ENCODE results near the gene KIF9.
A peak's percentile ranks its signal among the peaks of the same experiment; 100 is the strongest.
"Not testable (repeated sequence)": the region's sequence is repeated elsewhere in the genome, so short reads cannot be mapped to it uniquely, and the experiment has no call there.

Gene KIF9, protein sequence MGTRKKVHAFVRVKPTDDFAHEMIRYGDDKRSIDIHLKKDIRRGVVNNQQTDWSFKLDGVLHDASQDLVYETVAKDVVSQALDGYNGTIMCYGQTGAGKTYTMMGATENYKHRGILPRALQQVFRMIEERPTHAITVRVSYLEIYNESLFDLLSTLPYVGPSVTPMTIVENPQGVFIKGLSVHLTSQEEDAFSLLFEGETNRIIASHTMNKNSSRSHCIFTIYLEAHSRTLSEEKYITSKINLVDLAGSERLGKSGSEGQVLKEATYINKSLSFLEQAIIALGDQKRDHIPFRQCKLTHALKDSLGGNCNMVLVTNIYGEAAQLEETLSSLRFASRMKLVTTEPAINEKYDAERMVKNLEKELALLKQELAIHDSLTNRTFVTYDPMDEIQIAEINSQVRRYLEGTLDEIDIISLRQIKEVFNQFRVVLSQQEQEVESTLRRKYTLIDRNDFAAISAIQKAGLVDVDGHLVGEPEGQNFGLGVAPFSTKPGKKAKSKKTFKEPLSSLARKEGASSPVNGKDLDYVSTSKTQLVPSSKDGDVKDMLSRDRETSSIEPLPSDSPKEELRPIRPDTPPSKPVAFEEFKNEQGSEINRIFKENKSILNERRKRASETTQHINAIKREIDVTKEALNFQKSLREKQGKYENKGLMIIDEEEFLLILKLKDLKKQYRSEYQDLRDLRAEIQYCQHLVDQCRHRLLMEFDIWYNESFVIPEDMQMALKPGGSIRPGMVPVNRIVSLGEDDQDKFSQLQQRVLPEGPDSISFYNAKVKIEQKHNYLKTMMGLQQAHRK

GRCh38 chr3:47282424-47283192 is at the start of gene KIF9, which contains the start of gene KLHL18:
TSS of gene KIF9 (minus strand) at chr3:47282799. CDS start at chr3:47277374, 5,425 bp downstream.
TSS of gene KLHL18 (plus strand) at chr3:47282944. CDS start at chr3:47282966, 22 bp downstream.
- peak; percentile 86 for DNase-seq

DNA sequence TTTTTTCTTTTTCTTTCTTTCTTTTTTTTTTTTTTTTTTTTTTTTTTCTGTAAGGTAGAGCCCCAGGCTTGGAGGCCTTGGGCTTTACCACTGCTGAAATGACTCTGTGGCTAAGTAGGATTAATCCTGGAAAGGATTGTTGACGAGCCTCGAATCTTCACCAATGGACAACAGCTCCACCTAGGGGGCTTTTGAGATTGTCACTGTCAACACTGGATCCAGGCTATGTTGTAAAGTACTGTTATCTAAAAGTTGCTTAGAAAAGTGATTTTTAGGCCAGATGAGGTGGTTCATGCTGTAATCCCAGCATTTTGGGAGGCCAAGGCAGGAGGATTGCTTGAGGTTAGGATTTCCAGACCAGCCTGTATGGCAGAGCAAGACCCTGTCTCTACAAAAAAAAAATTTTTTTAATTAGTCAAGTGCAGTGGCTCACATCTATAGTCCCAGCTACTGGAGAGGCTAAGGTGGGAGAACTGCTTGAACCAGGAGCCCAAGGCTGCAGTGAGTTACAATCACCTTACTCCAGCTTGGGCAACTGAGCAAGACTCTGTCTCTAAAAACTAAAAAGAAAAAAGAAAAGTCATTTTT is 41.8 kb upstream of the KIF9 start:
- peak; percentile 37 for DNase-seq

DNA sequence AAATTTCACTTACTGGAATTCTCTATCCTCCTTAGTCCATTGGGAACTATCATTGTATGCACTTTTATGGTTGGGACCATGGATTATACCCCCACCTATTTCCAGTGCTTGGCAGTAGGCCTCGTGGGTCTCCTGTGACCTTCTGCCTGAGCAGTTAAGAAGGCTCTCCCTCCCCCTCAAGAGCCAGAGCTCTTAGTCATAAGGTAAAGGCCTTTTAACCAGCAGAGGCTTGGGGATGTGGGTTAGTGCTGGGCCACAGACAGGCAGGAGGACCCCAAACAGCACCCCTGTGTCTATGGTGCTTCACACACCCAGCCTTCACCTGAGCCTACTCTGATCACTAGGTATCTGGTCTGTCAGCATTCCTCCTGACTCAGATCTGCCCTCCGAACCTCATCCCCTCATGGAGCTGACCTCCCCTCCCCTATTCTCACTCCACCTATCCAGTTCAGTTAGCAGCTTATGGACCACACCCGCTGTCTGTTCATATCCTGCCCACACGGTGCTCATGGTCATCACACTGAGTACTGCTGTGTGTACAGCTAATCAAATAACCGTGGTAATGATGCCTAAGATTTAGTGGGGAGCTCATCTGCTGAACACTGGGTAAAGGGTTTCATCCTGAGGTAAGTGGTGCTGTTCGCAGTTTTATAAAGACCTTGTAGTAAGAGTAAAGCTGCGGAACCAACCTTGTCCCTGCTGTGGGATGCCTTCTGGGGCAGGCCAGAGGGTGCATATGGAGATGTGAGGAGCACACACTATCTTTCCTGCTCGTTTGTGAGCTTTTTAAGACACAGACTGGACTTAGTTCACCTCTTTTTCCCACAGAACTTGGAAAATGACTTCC is 41.1 kb upstream of the KIF9 start:
- no peak for DNase-seq

GRCh38 chr3:47319956-47320355 is 37.4 kb upstream of the KIF9 start:
- no peak for DNase-seq

DNA sequence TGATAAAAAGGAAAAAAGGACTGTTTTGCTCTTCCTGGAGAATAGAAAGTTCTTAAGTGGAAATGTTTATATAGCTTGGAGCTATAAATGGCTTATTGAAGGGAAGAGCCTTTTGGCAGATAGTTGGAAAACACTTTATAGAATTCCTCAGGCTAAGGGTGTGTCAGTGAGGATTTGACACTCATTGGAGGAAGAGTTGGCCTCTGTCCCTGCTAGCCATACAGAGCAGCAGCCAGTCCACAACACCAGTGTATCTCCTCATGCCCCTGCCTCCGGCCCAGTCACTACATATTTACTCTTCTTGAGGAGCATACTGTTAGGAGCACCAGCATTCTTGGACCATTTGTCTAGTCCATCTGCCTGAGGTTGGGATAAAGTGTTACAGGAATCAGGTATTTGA is 36.3 kb upstream of the KIF9 start:
- no peak for DNase-seq

GRCh38 chr3:47316151-47316550 is 33.6 kb upstream of the KIF9 start:
- not testable (repeated sequence) for DNase-seq

DNA sequence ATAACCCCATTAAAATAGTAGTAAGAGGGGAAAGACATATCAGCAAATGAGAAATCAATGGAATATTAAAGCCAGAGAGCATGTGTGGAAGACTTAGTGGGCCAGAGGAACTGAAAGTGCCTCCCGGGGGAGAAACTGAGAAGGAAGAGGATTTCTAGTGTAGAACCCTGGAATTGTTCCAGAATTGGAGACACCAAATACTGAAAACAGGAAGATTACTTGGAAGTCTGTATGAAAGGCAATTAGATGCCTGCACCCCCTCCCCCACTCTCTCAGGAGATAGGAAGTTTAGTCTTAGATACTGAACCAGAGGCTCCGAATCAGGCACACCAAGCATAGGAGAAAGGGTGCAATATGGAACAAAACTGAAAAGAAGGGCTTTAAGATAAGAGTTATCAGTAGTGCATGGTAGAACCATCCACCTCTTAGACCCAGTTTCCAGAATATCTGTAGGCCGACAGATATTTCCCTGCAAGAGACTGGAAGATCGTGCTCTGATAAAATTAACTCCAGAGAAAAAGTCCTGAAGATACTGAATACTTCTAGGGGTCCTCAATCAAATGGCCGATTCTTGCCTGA is 32.6 kb upstream of the KIF9 start:
- no peak for DNase-seq

DNA sequence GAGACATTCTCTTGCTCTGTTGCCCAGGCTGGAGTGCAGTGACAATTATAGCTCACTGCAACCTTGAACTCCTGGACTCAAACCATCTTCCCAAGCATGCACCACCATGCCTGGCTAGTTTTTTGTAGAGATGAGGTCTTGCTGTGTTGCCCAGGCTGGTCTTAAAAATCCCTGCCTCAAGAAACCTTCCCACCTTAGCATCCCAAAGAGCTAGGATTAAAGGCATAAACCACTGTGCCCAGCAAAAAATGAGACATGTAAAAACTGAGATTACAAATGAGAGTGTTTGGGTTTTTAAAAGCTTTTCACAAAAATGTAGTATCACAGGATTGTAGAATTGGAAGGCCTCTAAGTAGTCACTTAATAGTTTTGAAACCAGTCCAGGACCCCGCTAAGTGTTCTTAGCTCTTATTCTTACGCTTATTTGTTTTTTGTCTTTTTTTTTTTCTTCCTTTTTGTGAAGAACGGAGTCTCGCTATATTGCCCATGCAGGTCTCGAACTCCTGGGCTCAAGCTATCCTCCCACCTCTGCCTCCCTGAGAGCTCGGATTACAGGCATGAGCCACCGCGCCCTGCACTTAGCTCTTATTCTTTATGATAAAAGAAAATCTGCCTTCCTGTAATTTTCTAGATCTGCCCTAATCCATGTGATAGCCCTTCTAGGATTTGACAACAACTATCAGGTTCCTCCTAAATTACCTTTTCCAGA is 31.6 kb upstream of the KIF9 start:
- DNase-seq: no peak

GRCh38 chr3:47313341-47314055 is 30.9 kb upstream of the KIF9 start:
- no peak for DNase-seq

DNA sequence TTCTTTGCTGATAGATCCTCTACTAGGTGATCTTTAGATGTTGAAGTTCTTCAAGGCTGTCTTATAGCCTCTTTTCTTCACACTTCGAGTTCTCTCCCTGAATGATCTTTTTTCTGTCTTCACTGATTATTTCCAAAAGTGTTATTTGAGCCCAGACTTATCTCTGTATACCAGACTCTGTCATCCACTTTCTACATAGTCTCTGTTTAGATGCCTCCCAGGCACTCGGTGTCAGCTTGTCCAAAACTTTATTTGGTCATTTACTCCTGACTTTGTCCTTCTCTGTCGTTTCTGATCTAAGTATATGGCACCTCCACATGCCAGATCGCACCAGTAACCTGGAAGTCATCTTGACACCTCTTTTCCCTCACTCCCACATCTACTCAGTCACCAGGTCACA is 27.8 kb upstream of the KIF9 start:
- no peak for DNase-seq

- DNase-seq: not testable (repeated sequence)
These were observed 26.6 kb upstream of the KIF9 start for GRCh38 chr3:47309231-47309630.

GRCh38 chr3:47306022-47306421 is 23.4 kb upstream of the KIF9 start:
- no peak for DNase-seq

GRCh38 chr3:47301456-47301855 is 18.9 kb upstream of the KIF9 start:
- DNase-seq: no peak

- DNase-seq: no peak
These were observed 17.1 kb upstream of the KIF9 start for GRCh38 chr3:47299381-47300318.

DNA sequence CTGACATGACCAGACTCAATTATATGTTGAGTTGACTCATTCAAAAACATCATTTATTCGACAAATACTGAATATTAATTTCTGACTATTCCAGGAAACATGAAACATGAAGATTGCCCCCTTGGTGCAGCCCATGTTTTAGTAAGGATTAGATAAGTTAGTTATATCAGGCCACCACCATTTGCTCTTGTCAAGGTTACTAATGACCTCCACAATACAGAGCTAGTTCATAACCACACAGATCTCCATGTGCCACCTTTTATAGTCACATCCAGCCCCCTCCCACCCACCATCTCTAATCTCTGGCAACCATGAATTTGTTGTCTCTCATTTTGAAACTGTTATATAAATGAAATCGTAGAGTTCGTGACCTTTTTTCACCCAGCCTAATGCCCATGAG is 15.8 kb upstream of the KIF9 start:
- DNase-seq: no peak

DNA sequence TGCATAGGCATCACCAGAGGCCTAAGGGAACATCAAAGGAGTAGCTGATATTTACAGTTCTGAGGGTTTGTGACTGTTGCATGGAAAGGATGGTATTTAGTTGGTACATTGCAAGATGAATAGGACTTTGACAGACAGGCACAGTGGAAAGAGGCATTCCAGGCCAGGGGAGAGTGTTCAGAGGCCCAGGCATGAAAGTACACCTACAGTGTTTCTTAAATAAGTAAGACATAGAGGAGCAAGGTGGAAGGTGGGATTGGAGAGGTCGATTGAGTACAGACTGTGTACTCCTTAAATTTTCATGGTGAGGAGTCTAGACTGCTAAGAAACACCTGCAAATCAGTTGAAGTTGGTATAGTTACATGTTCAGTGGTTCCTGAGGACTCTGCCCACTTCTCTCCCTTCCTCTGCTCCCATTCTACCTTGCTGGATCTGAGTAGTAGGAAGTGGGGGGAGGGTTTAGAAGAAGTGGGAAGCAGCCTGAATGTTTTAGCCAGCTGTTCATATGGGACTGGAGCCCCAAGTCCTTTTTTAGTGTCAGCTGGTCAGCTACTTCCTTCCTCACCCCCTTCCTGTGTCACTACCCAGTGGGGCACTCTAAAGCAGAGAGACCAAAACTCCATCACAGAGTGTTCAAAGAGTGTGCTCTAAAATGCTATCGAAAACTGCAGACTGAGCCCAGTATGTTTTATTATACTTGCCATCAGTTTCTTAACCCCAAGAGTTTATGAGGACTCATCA is 14.1 kb upstream of the KIF9 start:
- no peak for DNase-seq

- no peak for DNase-seq
These were observed 13.4 kb upstream of the KIF9 start for GRCh38 chr3:47295976-47296375.

DNA sequence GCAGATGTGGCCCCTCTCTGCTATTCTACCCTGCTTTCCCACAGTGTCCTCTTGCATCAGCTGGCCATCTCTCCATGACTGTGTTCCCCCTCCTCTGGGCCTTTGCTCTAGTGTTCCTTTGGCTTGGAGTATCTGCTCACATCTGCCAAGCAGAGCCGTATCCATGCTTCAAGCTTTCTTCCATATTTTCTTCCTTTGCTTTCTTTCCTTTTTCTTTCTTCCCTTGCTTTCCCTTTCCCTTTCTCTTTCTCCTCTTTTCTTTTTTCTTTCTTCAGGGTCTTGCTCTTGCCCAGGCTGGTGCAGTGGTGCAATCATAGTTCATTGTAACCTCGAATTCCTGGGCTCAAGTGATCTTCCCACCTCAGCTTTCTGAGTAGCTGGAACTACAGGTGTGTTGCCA is 12.7 kb upstream of the KIF9 start:
- no peak for DNase-seq

Measured in NCI-H2171 (cell line).